ENCODE results near the gene RPS3.

GRCh38 chr11:75428989-75429640, 29.8 kb downstream of the RPS3 start:
- TF ChIP-seq CTCF (IDR thresholded peaks at IDR 0.05) (no peak), POLR2A (IDR thresholded peaks at IDR 0.05) (no peak)

All from esophagus squamous epithelium (tissue), 4 donors.